Activated CD4-positive, alpha-beta memory T cell treated with anti-CD3 and anti-CD28 coated beads for 36 hours (primary cell): ENCODE results near the gene EMC6. TPM values are rescaled to one million over a fixed set of nuclear protein-coding genes. Genes with fewer than 3 reads are reported as not detected.

Experiments used
- CTCF ChIA-PET: fragments of 350-600 bp; sonication (Branson Sonifier 250); formaldehyde crosslinking; loops from one replicate; lab custom pipeline; 2021; ENCODE audit warnings: antibody characterized with exemption, inconsistent platforms; lab: Charles Lee
- POLR2A ChIA-PET: fragments of 350-600 bp; sonication (Branson Sonifier 250); formaldehyde crosslinking; loops from one replicate; lab custom pipeline; 2021; ENCODE audit warnings: antibody characterized with exemption; lab: Charles Lee
- DNase-seq: peaks from one replicate; pipeline ENCODE4 v3.0.0-alpha.2; 2020
- H3K27ac Mint-ChIP-seq: one replicate; pipeline ENCODE4 v1.8.0; 2021; ENCODE audit warnings: mixed read lengths
- H3K27me3 Mint-ChIP-seq: one replicate; pipeline ENCODE4 v1.8.0; 2021; ENCODE audit warnings: mixed read lengths
- H3K36me3 Mint-ChIP-seq: one replicate; pipeline ENCODE4 v1.8.0; 2021; ENCODE audit warnings: mixed read lengths
- H3K4me1 Mint-ChIP-seq: one replicate; pipeline ENCODE4 v1.8.0; 2021; ENCODE audit warnings: low read depth, mixed read lengths
- H3K4me3 Mint-ChIP-seq: one replicate; pipeline ENCODE4 v1.8.0; 2021; ENCODE audit warnings: mild to moderate bottlenecking, mixed read lengths
- H3K9me3 Mint-ChIP-seq: one replicate; pipeline ENCODE4 v1.8.0; 2021; ENCODE audit warnings: mixed read lengths
- intact Hi-C: fragments of 100-400 bp; cut with micrococcal nuclease; formaldehyde crosslinking; loops from one replicate; pipeline ENCODE4 v1.15.1; 2023
- total RNA-seq, 2 experiments: library from RNA; stranded (reverse); gene quantifications; one replicate each; pipeline ENCODE4 v1.2.3, GENCODE V29; 2021

Gene EMC6
- total RNA-seq, 2 experiments from 2014 or later = 49.3 to 55.4 TPM

DNA sequence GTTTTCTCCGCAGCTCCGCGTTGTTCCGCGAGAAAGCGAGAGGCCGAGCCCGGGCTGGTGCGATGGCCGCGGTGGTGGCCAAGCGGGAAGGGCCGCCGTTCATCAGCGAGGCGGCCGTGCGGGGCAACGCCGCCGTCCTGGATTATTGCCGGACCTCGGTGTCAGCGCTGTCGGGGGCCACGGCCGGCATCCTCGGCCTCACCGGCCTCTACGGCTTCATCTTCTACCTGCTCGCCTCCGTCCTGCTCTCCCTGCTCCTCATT is 404 bp downstream of the EMC6 start:
- CTCF ChIA-PET = interaction anchor here (0.6 to 1.5 kb wide), 2 partner anchors 14 to 33 kb away, joined by 3 read pairs; partner anchors contain the start of gene SHPK
- intact Hi-C loops = loop anchor here (2.0 kb wide), 1 partner anchor 28 kb away; no protein-coding TSS in a partner anchor

DNA sequence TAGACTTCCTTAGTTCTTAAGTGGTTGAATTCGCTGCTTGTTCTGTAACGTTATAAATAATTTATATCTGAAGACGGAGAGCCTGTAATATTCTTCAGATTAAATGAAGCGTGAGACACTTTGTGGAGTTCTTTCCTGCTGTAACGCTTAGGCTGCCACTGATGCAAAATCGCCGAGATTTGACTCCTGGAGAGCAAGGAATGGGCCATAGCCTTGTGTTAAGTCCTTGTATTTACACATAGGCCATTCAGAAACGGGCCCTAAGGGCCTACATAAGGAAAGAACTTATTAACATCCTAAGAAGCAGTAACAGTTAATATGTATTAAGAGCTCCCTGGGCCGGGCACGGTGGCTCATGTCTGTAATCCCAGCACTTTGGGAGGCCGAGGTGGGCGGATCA is 936 bp downstream of the EMC6 start:
- no peaks in the 10 kb centered on the region for H3K9me3 Mint-ChIP-seq
- peaks cover 17% of the 10 kb centered on the region for H3K4me1 Mint-ChIP-seq
- DNase-seq = no peak
- CTCF ChIA-PET = interaction anchor here (0.7 to 1.2 kb wide), 2 partner anchors 14 to 919 kb away, joined by 3 to 5 read pairs; no protein-coding TSS in a partner anchor
- H3K36me3 Mint-ChIP-seq = peaks cover 5% of the 10 kb centered on the region
- H3K4me3 Mint-ChIP-seq = peak overlapping the region; percentile 94
- peak overlapping the region; percentile 72 for H3K27ac Mint-ChIP-seq
- intact Hi-C loops = loop anchor here (2.0 kb wide), 1 partner anchor 29 kb away; no protein-coding TSS in a partner anchor
- POLR2A ChIA-PET = no interaction called here
- H3K27me3 Mint-ChIP-seq = no peaks in the 10 kb centered on the region

More for the DNA sequence above, 404 bp downstream of the EMC6 start:
- peaks cover 17% of the 10 kb centered on the region for H3K4me1 Mint-ChIP-seq
- H3K27me3 Mint-ChIP-seq = no peaks in the 10 kb centered on the region
- no peaks in the 10 kb centered on the region for H3K9me3 Mint-ChIP-seq
- H3K36me3 Mint-ChIP-seq = peaks cover 5% of the 10 kb centered on the region
- POLR2A ChIA-PET = interaction anchor here (0.8 to 0.9 kb wide), 2 partner anchors 32 to 55 kb away, joined by 3 to 5 read pairs; partner anchors contain the start of genes CTNS and HASPIN
- H3K4me3 Mint-ChIP-seq = peak overlapping the region; percentile 94
- H3K27ac Mint-ChIP-seq = peak overlapping the region; percentile 72
- no peak for DNase-seq

DNA sequence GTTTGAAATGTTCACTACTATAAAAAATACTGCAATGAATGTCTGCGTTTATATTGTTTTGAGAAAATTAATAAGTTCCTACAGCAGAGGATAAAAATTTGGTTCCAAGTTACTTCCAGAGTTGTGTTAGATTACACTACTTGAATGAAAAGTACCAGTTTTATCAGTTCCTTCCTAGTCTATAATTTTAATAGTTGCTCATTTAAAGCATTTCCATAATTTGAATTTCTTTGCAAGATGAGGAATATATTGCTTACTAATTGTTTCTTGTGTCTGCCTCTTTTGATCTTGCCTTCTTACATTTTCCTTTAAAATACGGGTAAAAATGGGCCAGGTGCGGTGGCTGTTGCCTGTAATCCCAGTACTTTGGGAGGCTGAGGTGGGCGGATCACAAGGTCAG is 4.0 kb downstream of the EMC6 start:
- Mint-ChIP-seq H3K36me3 (peaks cover 5% of the 10 kb centered on the region), H3K27ac (no peak overlapping the region)
- intact Hi-C loops = no loop called here

DNA sequence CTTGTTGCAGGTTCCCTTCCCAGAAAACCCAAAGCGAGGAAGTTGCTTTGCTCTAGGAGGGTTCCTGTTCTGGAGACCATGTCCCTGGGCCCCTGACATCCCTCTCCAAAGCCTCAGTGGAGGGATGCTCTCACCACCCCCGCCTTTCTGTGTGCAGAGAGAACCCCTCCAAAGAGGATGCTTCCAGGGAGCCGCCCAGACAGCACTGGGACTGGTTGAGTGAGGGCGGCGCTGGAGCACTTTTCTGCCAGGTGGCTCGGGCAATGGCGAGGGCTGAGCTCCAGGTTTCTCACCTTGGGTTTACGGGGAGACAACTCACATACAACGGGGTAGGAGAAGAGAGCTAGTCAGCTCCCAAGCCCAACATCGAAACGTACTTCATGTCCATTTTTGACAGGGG is 7.3 kb downstream of the EMC6 start:
- Mint-ChIP-seq H3K36me3 (no peaks in the 10 kb centered on the region), H3K9me3 (no peaks in the 10 kb centered on the region), H3K27me3 (no peaks in the 10 kb centered on the region), H3K4me3 (no peak overlapping the region), H3K4me1 (no peaks in the 10 kb centered on the region), H3K27ac (peak overlapping the region; percentile 28)
- no peak for DNase-seq
- ChIA-PET CTCF (interaction anchor here (0.6 to 1.0 kb wide), 2 partner anchors 62 to 1728 kb away, joined by 3 read pairs; no protein-coding TSS in a partner anchor), POLR2A (no interaction called here)
- intact Hi-C loops = no loop called here

More for the DNA sequence above, 4.0 kb downstream of the EMC6 start:
- ChIA-PET POLR2A (no interaction called here), CTCF (interaction anchor here (1.3 kb wide), 1 partner anchor 10 kb away, joined by 9 read pairs; no protein-coding TSS in a partner anchor)
- no peak for DNase-seq
- Mint-ChIP-seq H3K4me1 (peaks cover 13% of the 10 kb centered on the region), H3K27me3 (no peaks in the 10 kb centered on the region), H3K4me3 (no peak overlapping the region), H3K9me3 (no peaks in the 10 kb centered on the region)

DNA sequence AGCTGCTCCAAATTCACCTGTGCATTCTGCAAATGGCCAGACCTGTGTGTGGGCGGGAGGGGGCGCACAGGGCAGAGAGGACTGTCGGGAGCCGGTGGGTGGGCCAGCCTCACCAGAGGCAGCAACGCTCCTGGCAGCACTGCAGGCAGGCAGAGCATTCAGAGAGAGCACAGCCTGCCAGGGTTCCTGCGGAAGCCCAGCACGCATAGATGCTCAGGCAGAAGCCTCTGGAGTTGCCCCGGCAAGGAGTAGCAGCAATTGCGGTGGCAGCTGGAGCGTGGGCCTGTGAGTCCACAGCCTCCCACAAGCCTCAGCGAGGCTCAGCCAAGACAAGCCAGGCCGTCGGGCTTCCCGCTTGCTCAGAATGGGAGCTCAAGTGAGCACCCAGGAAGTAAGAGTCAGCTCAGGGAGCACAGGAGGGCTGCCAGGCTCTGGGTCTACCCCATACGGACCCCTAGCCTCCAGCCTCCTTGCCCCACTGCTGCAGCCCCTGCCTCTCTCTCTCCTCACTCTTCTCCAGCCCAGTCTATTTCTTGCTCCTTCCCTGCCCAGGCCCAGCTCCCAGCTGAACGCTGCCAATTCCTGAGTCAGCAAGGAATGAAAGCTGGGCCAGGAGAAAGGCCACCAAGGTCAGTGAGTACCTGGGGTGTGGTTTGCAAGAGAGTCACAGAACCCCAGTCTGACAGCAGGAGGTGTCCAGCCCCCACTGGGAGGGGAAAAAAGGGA is 9.6 kb downstream of the EMC6 start:
- Mint-ChIP-seq H3K27me3 (no peaks in the 10 kb centered on the region), H3K4me3 (no peak overlapping the region), H3K4me1 (peaks cover 13% of the 10 kb centered on the region), H3K36me3 (no peaks in the 10 kb centered on the region), H3K27ac (no peak overlapping the region), H3K9me3 (no peaks in the 10 kb centered on the region)
- ChIA-PET POLR2A (no interaction called here), CTCF (interaction anchor here (1.0 kb wide), 1 partner anchor 149 kb away, joined by 5 read pairs; no protein-coding TSS in a partner anchor)
- no peak for DNase-seq
- intact Hi-C loops = no loop called here

DNA sequence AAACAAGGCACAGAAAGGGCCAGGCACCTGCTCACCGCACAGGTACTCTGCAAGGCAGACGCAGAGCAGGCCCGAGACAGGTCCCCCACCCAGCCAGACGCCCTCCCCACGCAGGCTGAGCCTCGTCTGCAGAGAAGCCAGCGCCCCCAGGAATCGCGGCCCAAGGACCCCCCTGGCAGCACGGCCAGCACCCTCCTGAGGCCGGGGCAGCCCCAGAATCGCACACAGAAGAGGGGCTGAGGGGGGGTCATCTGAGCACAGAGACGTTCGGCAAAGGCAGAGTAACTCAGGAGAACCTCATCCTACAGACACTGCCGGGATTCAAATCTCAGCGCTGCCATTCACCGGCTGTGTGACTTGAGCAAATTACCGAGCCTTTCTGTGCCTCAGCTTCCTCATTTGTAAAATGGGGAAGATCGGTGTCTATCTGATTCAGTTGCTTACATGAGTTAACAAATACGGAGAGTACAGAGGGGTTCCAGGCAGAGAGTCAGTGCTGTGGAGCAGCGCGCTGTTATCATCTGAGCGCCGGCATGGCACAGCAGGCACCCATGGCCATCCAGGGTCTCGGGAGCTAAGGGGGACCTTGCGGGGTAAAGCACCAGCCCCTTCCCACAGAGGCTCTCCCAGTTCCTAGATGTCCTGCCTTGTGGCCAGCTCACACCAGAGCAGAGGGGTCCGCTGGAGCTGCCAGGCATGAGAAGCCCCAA is 10.4 kb downstream of the EMC6 start:
- no peaks in the 10 kb centered on the region for H3K36me3 Mint-ChIP-seq
- ChIA-PET POLR2A (no interaction called here), CTCF (interaction anchor here (0.7 to 1.0 kb wide), 3 partner anchors 39 to 149 kb away, joined by 3 to 5 read pairs (median 3); no protein-coding TSS in a partner anchor)
- H3K4me3 Mint-ChIP-seq = no peak overlapping the region
- DNase-seq = no peak
- H3K27me3 Mint-ChIP-seq = no peaks in the 10 kb centered on the region
- H3K9me3 Mint-ChIP-seq = no peaks in the 10 kb centered on the region
- intact Hi-C loops = no loop called here
- H3K4me1 Mint-ChIP-seq = peaks cover 17% of the 10 kb centered on the region
- no peak overlapping the region for H3K27ac Mint-ChIP-seq

DNA sequence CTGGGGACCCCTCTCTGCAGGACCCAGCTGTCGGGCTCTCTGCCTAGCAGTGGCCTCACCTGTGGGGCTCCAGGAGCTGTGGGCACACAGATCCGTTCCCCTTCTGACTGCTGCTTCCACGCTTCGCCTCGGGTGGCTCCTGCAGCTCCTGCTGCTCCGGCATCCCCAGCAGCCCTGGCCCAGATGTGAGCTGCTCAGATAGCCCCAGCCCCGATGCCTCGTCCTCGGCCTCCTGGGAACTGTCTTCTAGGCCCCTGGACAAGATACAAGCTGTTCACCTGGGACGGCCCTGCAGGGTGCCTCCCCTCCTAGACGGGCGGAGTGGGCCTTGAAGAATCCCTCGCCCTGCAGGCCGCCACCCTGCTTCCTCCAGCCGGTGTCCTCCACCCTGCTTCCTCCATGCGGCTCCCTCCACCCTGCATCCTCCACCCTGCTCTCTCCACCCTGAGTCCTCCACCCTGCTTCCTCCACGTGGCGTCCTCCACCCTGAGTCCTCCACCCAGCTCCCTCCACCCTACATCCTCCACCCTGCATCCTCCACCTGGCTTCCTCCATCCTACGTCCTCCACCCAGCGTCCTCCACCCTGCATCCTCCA is 11.0 kb downstream of the EMC6 start:
- POLR2A ChIA-PET = no interaction called here
- CTCF ChIA-PET = interaction anchor here (0.7 to 0.9 kb wide), 2 partner anchors 39 to 57 kb away, joined by 3 read pairs; no protein-coding TSS in a partner anchor
- no peak for DNase-seq
- no peaks in the 10 kb centered on the region for H3K9me3 Mint-ChIP-seq
- peaks cover 17% of the 10 kb centered on the region for H3K4me1 Mint-ChIP-seq
- intact Hi-C loops = loop anchor here (5.0 kb wide), 1 partner anchor 58 kb away; no protein-coding TSS in a partner anchor
- no peak overlapping the region for H3K4me3 Mint-ChIP-seq
- no peaks in the 10 kb centered on the region for H3K27me3 Mint-ChIP-seq
- H3K27ac Mint-ChIP-seq = no peak overlapping the region
- no peaks in the 10 kb centered on the region for H3K36me3 Mint-ChIP-seq

DNA sequence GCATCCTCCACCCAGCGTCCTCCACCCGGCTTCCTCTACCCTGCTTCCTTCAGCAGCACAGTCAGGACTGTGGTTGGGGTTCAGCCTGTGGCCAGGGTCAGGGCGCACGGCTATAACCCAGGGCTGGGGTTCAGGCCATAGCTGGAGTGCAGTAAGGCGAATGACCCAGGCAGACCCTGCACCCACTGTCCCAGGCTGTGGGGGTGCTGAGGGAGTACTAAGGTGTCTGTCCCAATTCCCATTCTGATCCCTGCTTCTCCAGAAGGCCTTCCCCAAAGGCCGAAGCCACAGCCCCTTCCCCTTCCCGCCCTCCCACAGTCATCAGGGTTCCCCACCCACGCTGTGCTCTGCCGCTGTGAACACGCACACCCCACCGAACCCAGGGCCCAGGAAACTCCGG is 12.4 kb downstream of the EMC6 start:
- intact Hi-C loops = loop anchor here (5.0 kb wide), 1 partner anchor 56 kb away; no protein-coding TSS in a partner anchor
- H3K27me3 Mint-ChIP-seq = no peaks in the 10 kb centered on the region
- POLR2A ChIA-PET = no interaction called here
- H3K9me3 Mint-ChIP-seq = no peaks in the 10 kb centered on the region
- H3K4me3 Mint-ChIP-seq = no peak overlapping the region
- no peak for DNase-seq
- CTCF ChIA-PET = interaction anchor here (0.6 kb wide), 1 partner anchor 45 kb away, joined by 3 read pairs; no protein-coding TSS in a partner anchor
- no peak overlapping the region for H3K27ac Mint-ChIP-seq
- H3K4me1 Mint-ChIP-seq = peaks cover 17% of the 10 kb centered on the region
- no peaks in the 10 kb centered on the region for H3K36me3 Mint-ChIP-seq

DNA sequence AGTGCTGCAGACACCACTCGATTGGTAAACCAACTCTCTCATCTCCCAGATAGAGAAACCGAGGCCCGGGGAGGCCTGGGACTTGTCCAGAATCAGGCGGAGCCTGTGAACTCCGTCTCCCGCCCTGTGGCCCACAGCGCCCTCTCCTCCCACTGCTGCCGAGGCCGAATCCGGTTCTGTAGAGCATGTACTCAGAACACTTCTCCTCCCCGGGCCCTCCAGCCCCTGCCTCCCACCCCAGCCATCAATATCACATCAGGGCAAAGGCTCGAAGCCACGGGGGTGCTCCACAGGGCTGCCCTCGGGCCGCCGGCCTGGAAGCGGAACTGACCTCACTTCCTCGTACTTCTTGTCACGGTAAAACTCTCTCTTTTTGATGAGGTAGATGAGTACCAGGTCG is 13.0 kb downstream of the EMC6 start:
- Mint-ChIP-seq H3K27me3 (no peaks in the 10 kb centered on the region), H3K4me3 (no peak overlapping the region), H3K9me3 (no peaks in the 10 kb centered on the region), H3K4me1 (peaks cover 17% of the 10 kb centered on the region), H3K27ac (no peak overlapping the region), H3K36me3 (no peaks in the 10 kb centered on the region)
- DNase-seq = no peak
- POLR2A ChIA-PET = no interaction called here
- CTCF ChIA-PET = interaction anchor here (0.6 to 3.0 kb wide), 5 partner anchors 10 to 56 kb away, joined by 3 to 37 read pairs (median 9); no protein-coding TSS in a partner anchor
- intact Hi-C loops = loop anchor here (5.0 kb wide), 1 partner anchor 56 kb away; no protein-coding TSS in a partner anchor

DNA sequence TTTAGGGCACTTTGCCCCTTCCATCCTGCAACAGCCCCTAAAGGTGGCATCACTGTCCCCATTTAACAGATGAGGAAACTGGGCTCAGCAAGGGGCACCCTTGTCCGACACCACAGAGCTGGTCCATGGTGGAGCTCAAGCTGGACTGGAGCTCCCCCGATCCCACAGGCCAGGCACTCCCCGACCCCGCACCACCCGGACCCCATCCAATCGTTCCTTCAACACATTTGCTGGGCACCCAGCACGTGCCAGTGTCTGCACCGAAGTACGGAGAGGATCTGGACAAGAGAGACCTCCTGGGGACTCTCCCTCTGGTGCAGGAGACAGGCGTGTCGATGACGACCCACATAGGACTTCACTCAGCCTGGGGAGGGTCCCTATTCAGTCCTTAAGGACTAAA is 13.4 kb downstream of the EMC6 start:
- no peaks in the 10 kb centered on the region for H3K9me3 Mint-ChIP-seq
- CTCF ChIA-PET = interaction anchor here (0.6 to 3.0 kb wide), 21 partner anchors 10 to 662 kb away, joined by 3 to 37 read pairs (median 4); partner anchors contain the start of genes EMC6, HASPIN, P2RX5 and TAX1BP3
- no peaks in the 10 kb centered on the region for H3K27me3 Mint-ChIP-seq
- H3K27ac Mint-ChIP-seq = no peak overlapping the region
- peaks cover 17% of the 10 kb centered on the region for H3K4me1 Mint-ChIP-seq
- POLR2A ChIA-PET = no interaction called here
- H3K36me3 Mint-ChIP-seq = no peaks in the 10 kb centered on the region
- intact Hi-C loops = loop anchor here (2.0 to 5.0 kb wide), 3 partner anchors 39 to 145 kb away; no protein-coding TSS in a partner anchor
- DNase-seq = no peak
- no peak overlapping the region for H3K4me3 Mint-ChIP-seq

DNA sequence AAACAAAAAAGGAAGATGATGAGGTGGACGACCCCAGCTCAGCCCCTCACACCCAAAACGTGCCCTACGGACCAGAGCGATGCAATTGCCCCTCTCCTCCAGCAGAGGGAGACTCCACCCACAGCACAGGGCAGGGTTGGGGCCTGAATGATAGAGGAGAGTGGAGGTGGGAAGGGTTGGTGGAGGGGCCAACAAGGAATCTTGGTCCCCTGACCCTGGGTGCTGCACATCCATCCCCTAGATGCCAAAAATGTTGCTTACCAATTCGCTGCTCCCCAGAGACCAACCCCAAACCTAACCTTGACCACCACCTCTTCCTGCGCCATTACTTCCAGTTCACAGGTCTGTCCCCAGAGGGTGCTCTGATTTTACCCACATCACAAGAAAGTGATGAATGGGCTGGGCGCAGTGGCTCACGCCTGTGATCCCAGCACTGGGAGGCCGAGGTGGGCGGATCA is 14.5 kb downstream of the EMC6 start:
- H3K4me3 Mint-ChIP-seq = no peak overlapping the region
- CTCF ChIA-PET = interaction anchor here (0.6 to 3.0 kb wide), 29 partner anchors 9 to 344 kb away, joined by 3 to 37 read pairs (median 4); partner anchors contain the start of genes EMC6, HASPIN, NCBP3 and P2RX5
- intact Hi-C loops = loop anchor here (2.0 to 5.0 kb wide), 3 partner anchors 38 to 144 kb away; no protein-coding TSS in a partner anchor
- POLR2A ChIA-PET = no interaction called here
- no peaks in the 10 kb centered on the region for H3K27me3 Mint-ChIP-seq
- H3K27ac Mint-ChIP-seq = no peak overlapping the region
- peak; percentile 73 for DNase-seq
- no peaks in the 10 kb centered on the region for H3K9me3 Mint-ChIP-seq
- H3K4me1 Mint-ChIP-seq = peaks cover 17% of the 10 kb centered on the region
- no peaks in the 10 kb centered on the region for H3K36me3 Mint-ChIP-seq
